DND-41 (cell line): ENCODE results near the gene PHOSPHO1.
"Not testable (repeated sequence)": the region's sequence is repeated elsewhere in the genome, so short reads cannot be mapped to it uniquely, and the experiment has no call there.

Experiments used
- ATAC-seq: fragments of 200-7000 bp; cut with Tn5 transposase; 3 replicates; pipeline ENCODE4 v1.9.1; 2021; ENCODE audit warnings: low read depth; ENCODE audit not compliant: insufficient read depth
- DNase-seq: peaks from one replicate; pipeline ENCODE4 v3.0.0-alpha.2; 2020
- H2AFZ ChIP-seq: 2 replicates; pipeline ENCODE4 v1.6.0; 2012; ENCODE audit warnings: low read depth, low read length
- H3K27ac ChIP-seq: 2 replicates; pipeline ENCODE4 v1.5.1; 2012; ENCODE audit warnings: low read length, inconsistent platforms
- H3K27me3 ChIP-seq: fragments of 200-600 bp; sonication (generic); 2 replicates; pipeline ENCODE4 v1.6.0; 2012; ENCODE audit warnings: low read length, mild to moderate bottlenecking, inconsistent platforms; ENCODE audit not compliant: insufficient read depth, poor library complexity
- H3K36me3 ChIP-seq: 2 replicates; pipeline ENCODE4 v1.5.1; 2012; ENCODE audit warnings: low read length, inconsistent platforms; ENCODE audit not compliant: insufficient read depth
- H3K4me1 ChIP-seq: 2 replicates; pipeline ENCODE4 v1.5.1; 2012; ENCODE audit warnings: mild to moderate bottlenecking, low read length; ENCODE audit not compliant: insufficient read depth
- H3K4me2 ChIP-seq: 2 replicates; pipeline ENCODE4 v1.6.0; 2012; ENCODE audit warnings: mild to moderate bottlenecking, moderate library complexity, low read length, inconsistent platforms; ENCODE audit not compliant: insufficient read depth
- H3K4me3 ChIP-seq, 2 experiments: fragments of 200-600 bp in 1 of 2; shearing (Covaris generic) in 1 of 2; 2 replicates each; pipeline ENCODE4 v1.5.1; 2012 to 2016; ENCODE audit warnings: inconsistent platforms in 2 of 2, low read length in 2 of 2, mild to moderate bottlenecking in 2 of 2, low read depth in 1 of 2, moderate library complexity in 1 of 2
- H3K79me2 ChIP-seq: 2 replicates; pipeline ENCODE4 v1.6.0; 2012; ENCODE audit warnings: low read length, inconsistent platforms; ENCODE audit not compliant: insufficient read depth
- H3K9ac ChIP-seq: 2 replicates; pipeline ENCODE4 v1.6.0; 2012; ENCODE audit warnings: low read depth, mild to moderate bottlenecking, inconsistent platforms, low read length, moderate library complexity
- H3K9me3 ChIP-seq: 2 replicates; pipeline ENCODE4 v1.5.1; 2012; ENCODE audit warnings: low read length, moderate library complexity, mild to moderate bottlenecking, inconsistent platforms; ENCODE audit not compliant: insufficient read depth, severe bottlenecking
- H4K20me1 ChIP-seq: 2 replicates; pipeline ENCODE4 v1.6.0; 2012; ENCODE audit warnings: low read length; ENCODE audit not compliant: insufficient read depth
- CTCF ChIP-seq: IDR thresholded peaks from 2 replicates; pipeline ENCODE4 v1.5.1; 2012; ENCODE audit warnings: borderline replicate concordance, low read length, moderate library complexity, mild to moderate bottlenecking; ENCODE audit not compliant: poor library complexity, severe bottlenecking; ENCODE audit errors: extremely low read depth
- EZH2 ChIP-seq: IDR thresholded peaks from 3 replicates; pipeline ENCODE4 v1.6.1; 2012; ENCODE audit warnings: borderline replicate concordance, low read depth, mild to moderate bottlenecking, moderate library complexity, low read length, inconsistent platforms; ENCODE audit not compliant: severe bottlenecking

The PHOSPHO1 gene

DNA sequence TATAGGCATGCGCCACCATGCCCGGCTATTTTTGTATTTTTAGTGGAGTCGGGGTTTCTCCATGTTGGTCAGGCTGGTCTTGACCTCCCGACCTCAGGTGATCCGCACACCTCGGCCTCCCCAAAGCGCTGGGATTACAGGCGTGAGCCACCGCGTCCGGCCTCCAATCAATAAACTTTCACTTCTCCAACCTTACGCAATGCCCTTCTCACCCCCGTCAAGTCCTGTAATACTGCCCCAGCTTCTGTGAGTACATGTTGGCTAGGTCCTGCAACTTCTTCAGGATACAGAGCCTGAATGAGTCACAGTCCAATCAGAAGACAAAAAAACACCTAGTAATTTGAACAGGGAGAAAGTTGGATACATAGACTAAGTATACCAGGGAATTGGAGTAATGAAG, 47.1 kb upstream of the PHOSPHO1 start:
- H3K9ac ChIP-seq, result no peak overlapping the region
- no peak overlapping the region for H3K27ac ChIP-seq
- no peaks in the 10 kb centered on the region for H4K20me1 ChIP-seq
- no peaks in the 10 kb centered on the region for H3K9me3 ChIP-seq
- no peak overlapping the region for H3K4me3 ChIP-seq
- no peak for DNase-seq
- ATAC-seq, result no peak
- no peaks in the 10 kb centered on the region for H3K79me2 ChIP-seq
- no peaks in the 10 kb centered on the region for H3K4me1 ChIP-seq
- H3K36me3 ChIP-seq, result no peaks in the 10 kb centered on the region
- no peaks in the 10 kb centered on the region for H3K27me3 ChIP-seq
- H3K4me2 ChIP-seq, result no peak overlapping the region
- TF ChIP-seq CTCF (no peak), EZH2 (no peak)
- no peak overlapping the region for H2AFZ ChIP-seq

GRCh38 chr17:49275981-49276380, 45.4 kb upstream of the PHOSPHO1 start:
- not testable (repeated sequence) for ATAC-seq, H3K4me2 ChIP-seq, H3K36me3 ChIP-seq, H3K9ac ChIP-seq, H3K4me1 ChIP-seq, H3K27ac ChIP-seq, H3K4me3 ChIP-seq, H3K27me3 ChIP-seq, H4K20me1 ChIP-seq, H3K79me2 ChIP-seq, H3K9me3 ChIP-seq, DNase-seq, H2AFZ ChIP-seq

DNA sequence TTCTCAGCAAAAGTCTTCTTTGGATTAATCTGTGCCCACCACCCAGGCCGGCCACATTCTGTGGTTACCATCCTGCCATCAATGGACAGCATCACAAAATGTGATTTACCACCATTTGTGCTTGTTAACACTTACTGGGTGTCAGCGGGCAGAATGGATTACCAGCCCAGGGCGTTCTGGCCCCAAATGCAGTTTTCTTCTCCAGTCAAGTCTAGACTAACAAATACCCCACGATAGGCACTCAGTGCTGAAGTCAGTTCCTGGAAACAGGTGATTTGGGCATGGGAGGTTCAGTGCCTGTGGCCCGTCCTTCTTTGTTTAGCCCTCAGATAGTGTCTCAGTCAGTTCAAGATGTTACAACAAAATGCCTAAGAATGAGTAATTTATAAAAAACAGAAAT, 38.8 kb upstream of the PHOSPHO1 start:
- Histone ChIP-seq H3K36me3 (no peaks in the 10 kb centered on the region), H3K27me3 (peaks cover 6% of the 10 kb centered on the region), H3K4me1 (no peaks in the 10 kb centered on the region), H4K20me1 (no peaks in the 10 kb centered on the region; the same call in 1 of the 2 replicates), H3K9ac (no peak overlapping the region), H2AFZ (no peak overlapping the region), H3K4me3 (no peak overlapping the region), H3K27ac (no peak overlapping the region), H3K79me2 (no peaks in the 10 kb centered on the region), H3K9me3 (no peaks in the 10 kb centered on the region), H3K4me2 (no peak overlapping the region)
- ATAC-seq (no peak), DNase-seq (no peak)
- TF ChIP-seq EZH2 (no peak), CTCF (no peak)

DNA sequence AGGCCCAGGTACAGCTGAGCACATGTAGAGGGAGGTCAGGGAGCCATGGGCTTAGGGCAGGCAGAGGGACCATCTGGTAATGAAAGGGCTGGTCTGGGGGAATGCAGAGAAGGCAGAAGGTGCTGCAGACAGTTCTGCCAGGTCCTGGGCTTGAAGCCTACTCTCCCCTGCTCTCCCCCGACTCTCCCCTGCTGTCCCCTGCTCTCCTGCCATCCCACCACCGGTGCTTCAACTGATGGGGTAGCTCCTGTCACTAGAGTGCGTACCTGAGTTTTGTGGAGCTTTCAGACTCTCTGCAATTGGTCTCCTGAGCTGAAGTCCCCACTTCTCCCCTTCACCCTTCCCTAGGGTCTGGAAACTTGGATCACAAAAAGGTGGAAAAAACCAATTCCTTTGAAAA, 37.3 kb upstream of the PHOSPHO1 start:
- ATAC-seq, result no peak
- Histone ChIP-seq H2AFZ (no peak overlapping the region), H4K20me1 (no peaks in the 10 kb centered on the region; the same call in 1 of the 2 replicates), H3K4me1 (no peaks in the 10 kb centered on the region), H3K27ac (no peak overlapping the region), H3K4me2 (no peak overlapping the region), H3K36me3 (no peaks in the 10 kb centered on the region), H3K9ac (no peak overlapping the region), H3K9me3 (no peaks in the 10 kb centered on the region), H3K79me2 (no peaks in the 10 kb centered on the region), H3K27me3 (peaks cover 6% of the 10 kb centered on the region), H3K4me3 (no peak overlapping the region)
- DNase-seq, result no peak
- TF ChIP-seq CTCF (no peak), EZH2 (no peak)
